Osteoblast (primary cell): ENCODE measurements around the gene NTM. TPM values are rescaled to one million over a fixed set of nuclear protein-coding genes. Genes with fewer than 3 reads are reported as not detected.

Experiments
- DNase-seq: peaks from one replicate; pipeline ENCODE4 v3.0.0; 2011; ENCODE audit warnings: low spot score, mixed read lengths; ENCODE audit not compliant: insufficient read length; ENCODE audit errors: missing footprints
- H2AFZ ChIP-seq: 2 replicates; pipeline ENCODE4 v1.6.0; 2011; ENCODE audit warnings: mild to moderate bottlenecking, low read length
- H3K27ac ChIP-seq: 2 replicates; pipeline ENCODE4 v1.5.1; 2011; ENCODE audit warnings: mild to moderate bottlenecking, low read depth, low read length, moderate library complexity
- H3K27me3 ChIP-seq: 2 replicates; pipeline ENCODE4 v1.6.0; 2012; ENCODE audit warnings: mild to moderate bottlenecking, control low read depth, inconsistent platforms, low read length, moderate library complexity; ENCODE audit not compliant: insufficient read depth
- H3K36me3 ChIP-seq: 2 replicates; pipeline ENCODE4 v1.5.1; 2011; ENCODE audit warnings: mild to moderate bottlenecking, low read length, control low read depth, moderate library complexity; ENCODE audit not compliant: insufficient read depth
- H3K4me1 ChIP-seq: 2 replicates; pipeline ENCODE4 v1.5.1; 2011; ENCODE audit warnings: mild to moderate bottlenecking, low read length, control low read depth, moderate library complexity; ENCODE audit not compliant: insufficient read depth
- H3K4me2 ChIP-seq: 2 replicates; pipeline ENCODE4 v1.6.0; 2011; ENCODE audit warnings: mild to moderate bottlenecking, low read length; ENCODE audit not compliant: insufficient read depth
- H3K4me3 ChIP-seq: fragments of 200-600 bp; sonication (generic); 3 replicates; pipeline ENCODE4 v1.5.1; 2012; ENCODE audit warnings: mild to moderate bottlenecking, low read length, inconsistent platforms; ENCODE audit not compliant: insufficient read depth
- H3K79me2 ChIP-seq: 2 replicates; pipeline ENCODE4 v1.6.0; 2012; ENCODE audit warnings: mild to moderate bottlenecking, low read length, control low read depth, inconsistent platforms; ENCODE audit not compliant: insufficient read depth
- H3K9me3 ChIP-seq: 2 replicates; pipeline ENCODE4 v1.5.1; 2011; ENCODE audit warnings: low read depth, low read length, control low read depth
- H4K20me1 ChIP-seq: 2 replicates; pipeline ENCODE4 v1.6.0; 2012; ENCODE audit warnings: mild to moderate bottlenecking, low read length, control low read depth; ENCODE audit not compliant: insufficient read depth
- total RNA-seq: library from RNA; depleted of rRNA; stranded (reverse); fragments of >200 nt; gene quantifications from 2 replicates; pipeline ENCODE4 v1.2.3, GENCODE V29; 2012
- TF ChIP-seq, protein P1 (sequence below): IDR thresholded peaks from 2 replicates; pipeline ENCODE4 v1.5.1; 2011; ENCODE audit warnings: mild to moderate bottlenecking, low read depth, low read length, moderate library complexity; ENCODE audit errors: extremely low read depth

The NTM gene
- total RNA-seq, 1 donor = 48.1 TPM

DNA sequence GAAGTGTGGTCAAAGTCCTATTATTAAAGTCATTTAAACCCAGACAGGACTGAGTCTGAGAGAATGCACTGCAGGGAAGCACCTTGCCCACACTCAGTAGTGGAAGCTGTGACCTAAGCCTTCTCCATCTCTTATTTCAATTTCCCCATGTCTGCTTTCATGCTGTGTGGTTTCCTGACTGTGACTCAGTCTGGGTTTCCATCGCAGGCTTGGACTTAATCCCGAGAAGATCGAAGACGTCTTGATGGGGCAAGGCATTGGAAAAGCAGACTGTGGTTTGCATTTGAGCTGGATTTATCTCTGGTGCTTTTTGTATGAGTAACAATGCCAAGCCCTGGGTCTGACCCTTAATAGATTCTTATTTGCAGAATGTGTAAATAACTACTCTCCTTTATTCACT is 238.9 kb downstream of the NTM start:
- H3K4me2 ChIP-seq = peak overlapping the region; percentile 53

DNA sequence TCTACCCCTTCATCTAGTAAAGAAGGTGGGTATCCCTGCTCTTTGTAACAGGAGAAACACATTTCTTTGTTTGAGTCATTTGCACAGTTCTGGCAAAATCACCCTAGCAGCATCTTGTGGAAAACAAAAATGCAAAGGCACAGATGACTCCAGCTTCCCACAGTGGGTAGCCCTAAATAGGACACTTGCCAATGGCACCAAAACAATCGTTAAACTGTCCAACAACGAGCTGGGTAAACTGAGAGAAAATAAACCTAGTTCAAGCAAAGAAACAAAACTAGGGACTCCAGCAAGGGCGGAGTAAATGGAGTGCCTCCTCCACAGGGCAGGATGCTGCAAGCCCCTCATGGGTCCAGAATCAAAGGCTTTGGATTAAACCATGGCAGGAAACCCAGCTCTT is 239.5 kb downstream of the NTM start:
- Histone ChIP-seq H2AFZ (no peak overlapping the region), H3K79me2 (no peaks in the 10 kb centered on the region), H3K27me3 (peaks cover 4% of the 10 kb centered on the region), H3K27ac (peak overlapping the region; percentile 67), H3K9me3 (no peaks in the 10 kb centered on the region), H4K20me1 (no peaks in the 10 kb centered on the region), H3K36me3 (no peaks in the 10 kb centered on the region), H3K4me1 (peaks cover 15% of the 10 kb centered on the region), H3K4me3 (no peak overlapping the region), H3K4me2 (peak overlapping the region; percentile 53)
- TF ChIP-seq, protein P1, sequence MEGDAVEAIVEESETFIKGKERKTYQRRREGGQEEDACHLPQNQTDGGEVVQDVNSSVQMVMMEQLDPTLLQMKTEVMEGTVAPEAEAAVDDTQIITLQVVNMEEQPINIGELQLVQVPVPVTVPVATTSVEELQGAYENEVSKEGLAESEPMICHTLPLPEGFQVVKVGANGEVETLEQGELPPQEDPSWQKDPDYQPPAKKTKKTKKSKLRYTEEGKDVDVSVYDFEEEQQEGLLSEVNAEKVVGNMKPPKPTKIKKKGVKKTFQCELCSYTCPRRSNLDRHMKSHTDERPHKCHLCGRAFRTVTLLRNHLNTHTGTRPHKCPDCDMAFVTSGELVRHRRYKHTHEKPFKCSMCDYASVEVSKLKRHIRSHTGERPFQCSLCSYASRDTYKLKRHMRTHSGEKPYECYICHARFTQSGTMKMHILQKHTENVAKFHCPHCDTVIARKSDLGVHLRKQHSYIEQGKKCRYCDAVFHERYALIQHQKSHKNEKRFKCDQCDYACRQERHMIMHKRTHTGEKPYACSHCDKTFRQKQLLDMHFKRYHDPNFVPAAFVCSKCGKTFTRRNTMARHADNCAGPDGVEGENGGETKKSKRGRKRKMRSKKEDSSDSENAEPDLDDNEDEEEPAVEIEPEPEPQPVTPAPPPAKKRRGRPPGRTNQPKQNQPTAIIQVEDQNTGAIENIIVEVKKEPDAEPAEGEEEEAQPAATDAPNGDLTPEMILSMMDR = no peak
- no peak for DNase-seq

More for the DNA sequence above, 238.9 kb downstream of the NTM start:
- TF ChIP-seq, protein P1 = no peak
- Histone ChIP-seq H3K9me3 (no peaks in the 10 kb centered on the region), H3K27me3 (peaks cover 4% of the 10 kb centered on the region), H3K4me3 (no peak overlapping the region), H2AFZ (no peak overlapping the region), H3K79me2 (no peaks in the 10 kb centered on the region), H3K4me1 (peaks cover 15% of the 10 kb centered on the region), H3K27ac (peak overlapping the region; percentile 67), H3K36me3 (no peaks in the 10 kb centered on the region), H4K20me1 (no peaks in the 10 kb centered on the region)
- peak; percentile 80 for DNase-seq

DNA sequence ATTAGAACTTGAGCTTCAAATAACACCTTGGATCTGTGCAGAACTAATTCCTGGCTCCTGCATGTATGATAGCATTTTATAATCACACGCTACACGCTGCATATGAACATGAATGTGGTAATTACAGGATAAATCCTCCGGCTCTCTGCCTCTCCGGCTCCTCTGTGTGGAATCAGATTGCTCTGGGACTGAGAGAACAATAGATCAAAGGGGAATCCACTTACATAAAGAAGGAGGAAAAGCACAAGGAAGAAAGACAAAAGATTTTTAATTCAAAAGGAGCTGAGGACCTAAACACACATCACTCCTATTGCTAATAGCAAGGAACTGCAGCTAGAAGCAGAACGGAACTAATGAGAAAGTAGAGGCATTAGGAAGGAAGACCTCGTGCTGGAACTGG is 240.9 kb downstream of the NTM start:
- H3K79me2 ChIP-seq = no peaks in the 10 kb centered on the region
- TF ChIP-seq, protein P1 = no peak

DNA sequence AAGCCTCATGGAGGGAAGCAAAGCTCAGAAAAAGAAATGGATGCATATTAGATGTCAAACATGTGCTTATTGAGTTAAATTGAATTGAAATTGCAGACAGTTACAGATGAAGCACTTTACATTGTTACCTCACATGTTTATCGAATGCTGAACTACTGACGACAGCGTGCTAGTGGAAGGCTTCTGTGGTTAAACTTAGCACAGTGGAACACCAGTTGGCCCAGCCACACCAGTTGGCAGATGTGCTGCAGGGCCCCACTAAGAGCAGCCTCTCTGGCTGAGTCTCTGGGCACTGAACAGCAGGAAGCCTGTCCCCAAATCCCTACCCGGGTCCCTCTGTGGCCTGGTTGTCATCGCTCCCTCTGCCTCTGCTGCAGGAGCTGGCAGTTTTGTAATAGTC is 242.1 kb downstream of the NTM start:
- DNase-seq = no peak
- no peak overlapping the region for H3K27ac ChIP-seq
- TF ChIP-seq, protein P1 = no peak

More for the DNA sequence above, 240.9 kb downstream of the NTM start:
- Histone ChIP-seq H4K20me1 (no peaks in the 10 kb centered on the region), H3K9me3 (no peaks in the 10 kb centered on the region), H2AFZ (no peak overlapping the region), H3K4me1 (peaks cover 15% of the 10 kb centered on the region), H3K4me2 (no peak overlapping the region), H3K27ac (no peak overlapping the region), H3K36me3 (no peaks in the 10 kb centered on the region), H3K4me3 (no peak overlapping the region), H3K27me3 (no peaks in the 10 kb centered on the region)
- no peak for DNase-seq

More for the DNA sequence above, 242.1 kb downstream of the NTM start:
- Histone ChIP-seq H3K4me2 (no peak overlapping the region), H4K20me1 (no peaks in the 10 kb centered on the region), H3K36me3 (no peaks in the 10 kb centered on the region), H3K4me1 (peaks cover 15% of the 10 kb centered on the region), H3K9me3 (no peaks in the 10 kb centered on the region), H3K27me3 (no peaks in the 10 kb centered on the region), H3K4me3 (no peak overlapping the region), H3K79me2 (no peaks in the 10 kb centered on the region), H2AFZ (no peak overlapping the region)
